Endothelial cell of umbilical vein (primary cell): Measurements from ENCODE around the gene ASB8. TPM values are rescaled to one million over a fixed set of nuclear protein-coding genes. Genes with fewer than 3 reads are reported as not detected.

Source experiments
- BruUV-seq: library from RNA; stranded (reverse); fragments of 400-500 nt; replicated peaks from 2 replicates; lab custom pipeline; 2021; lab: Mats Ljungman, UMichigan
- CTCF ChIA-PET: fragments of 300-600, 350-600 bp; sonication (Branson Sonifier 250); formaldehyde crosslinking; loops from one replicate; lab custom pipeline; 2021; ENCODE audit warnings: antibody characterized with exemption, inconsistent platforms; lab: Charles Lee
- POLR2A ChIA-PET: fragments of 300-600, 350-600 bp; sonication (Branson Sonifier 250); formaldehyde crosslinking; loops from one replicate; lab custom pipeline; 2021; ENCODE audit warnings: antibody characterized with exemption, inconsistent platforms; lab: Charles Lee
- DNase-seq: peaks from one replicate; pipeline ENCODE4 v3.0.0-alpha.2; 2011; ENCODE audit warnings: low read depth, low spot score
- FAIRE-seq: peaks from 2 replicates; lab custom pipeline; 2011; peaks lifted over from hg19 to GRCh38; lab: Jason Lieb, UNC
- H2AFZ ChIP-seq: 2 replicates; pipeline ENCODE4 v1.6.0; 2012; ENCODE audit warnings: low read depth, low read length, control low read depth, inconsistent platforms
- H3K27ac ChIP-seq: 2 replicates; pipeline ENCODE4 v1.5.1; 2011; ENCODE audit warnings: low read depth, mild to moderate bottlenecking, control low read depth, low read length, moderate library complexity; ENCODE audit not compliant: insufficient read depth
- H3K27me3 ChIP-seq, 2 experiments: 2 replicates each; pipeline versions ENCODE4 v1.6.0 to v1.6.1; 2011; ENCODE audit warnings: low read length in 2 of 2, mixed read lengths in 1 of 2; ENCODE audit not compliant: control insufficient read depth in 2 of 2, insufficient read depth in 2 of 2
- H3K36me3 ChIP-seq, 2 experiments: 2 replicates in 1 of 2; 3 replicates in 1 of 2; pipeline ENCODE4 v1.5.1; 2011; ENCODE audit warnings: low read length in 2 of 2, mild to moderate bottlenecking in 1 of 2, moderate library complexity in 1 of 2; ENCODE audit not compliant: control insufficient read depth in 2 of 2, insufficient read depth in 2 of 2; ENCODE audit errors: extremely low read depth in 1 of 2
- H3K4me1 ChIP-seq: 3 replicates; pipeline ENCODE4 v1.5.1; 2011; ENCODE audit warnings: mild to moderate bottlenecking, low read length; ENCODE audit not compliant: control insufficient read depth, insufficient read depth; ENCODE audit errors: extremely low read depth
- H3K4me2 ChIP-seq: 2 replicates; pipeline ENCODE4 v1.6.1; 2011; ENCODE audit warnings: low read length, control low read depth, mixed read lengths; ENCODE audit not compliant: insufficient read depth
- H3K4me3 ChIP-seq, 3 experiments: fragments of 200-600 bp in 1 of 3; sonication (generic), shearing (Covaris generic) in 1 of 3; replicated peaks in 1 of 3; 2 replicates each; pipeline ENCODE4 v1.5.1; 2011 to 2016; ENCODE audit warnings: control low read depth in 3 of 3, low read length in 3 of 3, mild to moderate bottlenecking in 2 of 3, inconsistent platforms in 1 of 3, low read depth in 1 of 3, moderate library complexity in 1 of 3; ENCODE audit not compliant: insufficient read depth in 1 of 3
- H3K79me2 ChIP-seq: 2 replicates; pipeline ENCODE4 v1.6.0; 2012; ENCODE audit warnings: low read length, inconsistent platforms; ENCODE audit not compliant: control insufficient read depth, insufficient read depth
- H3K9ac ChIP-seq: replicated peaks from 2 replicates; pipeline ENCODE3; 2011; ENCODE audit warnings: low read length, control low read depth; ENCODE audit not compliant: insufficient read depth; ENCODE audit errors: extremely low read depth
- H3K9me1 ChIP-seq: replicated peaks from 3 replicates; pipeline ENCODE4 v1.6.0; 2011; ENCODE audit warnings: mild to moderate bottlenecking, low read length; ENCODE audit not compliant: control insufficient read depth, insufficient read depth; ENCODE audit errors: extremely low read depth
- H3K9me3 ChIP-seq: replicated peaks from 2 replicates; pipeline ENCODE4 v1.5.1; 2012; ENCODE audit warnings: low read length, inconsistent platforms; ENCODE audit not compliant: control insufficient read depth, insufficient read depth
- H4K20me1 ChIP-seq: replicated peaks from 2 replicates; pipeline ENCODE3; 2011; ENCODE audit warnings: mild to moderate bottlenecking, low read length; ENCODE audit not compliant: control insufficient read depth, insufficient read depth; ENCODE audit errors: extremely low read depth
- EZH2 ChIP-seq: IDR thresholded peaks from 2 replicates; pipeline ENCODE4 v1.6.1; 2012; ENCODE audit warnings: borderline replicate concordance, low read depth, mild to moderate bottlenecking, moderate library complexity, low read length, inconsistent platforms; ENCODE audit not compliant: severe bottlenecking
- FOS ChIP-seq: IDR thresholded peaks from 2 replicates; pipeline ENCODE4 v1.6.1; 2011; ENCODE audit warnings: mild to moderate bottlenecking, low read length, moderate library complexity, borderline replicate concordance; ENCODE audit not compliant: insufficient read depth
- GATA2 ChIP-seq: IDR thresholded peaks from 2 replicates; pipeline ENCODE4 v1.7.0; 2011; ENCODE audit warnings: low read depth, mild to moderate bottlenecking, moderate library complexity, mixed read lengths, low read length; ENCODE audit not compliant: insufficient read length, insufficient read depth
- JUN ChIP-seq: IDR thresholded peaks from 2 replicates; pipeline ENCODE4 v1.6.1; 2011; ENCODE audit warnings: borderline replicate concordance, low read depth; ENCODE audit not compliant: insufficient read length, insufficient read depth
- MAX ChIP-seq: IDR thresholded peaks from 2 replicates; pipeline ENCODE4 v1.6.1; 2011; ENCODE audit not compliant: insufficient read depth, insufficient read length
- MYC ChIP-seq: IDR thresholded peaks from one replicate; pipeline ENCODE4 v1.6.1; 2011; ENCODE audit warnings: mild to moderate bottlenecking, low read depth, low read length
- POLR2A ChIP-seq: IDR thresholded peaks from 2 replicates; pipeline ENCODE4 v1.6.1; 2012; ENCODE audit warnings: low read depth, mild to moderate bottlenecking, control low read depth, low read length
- POLR2AphosphoS5 ChIP-seq: IDR thresholded peaks from 2 replicates; pipeline ENCODE4 v1.6.1; 2012; ENCODE audit warnings: low read depth, mild to moderate bottlenecking, control low read depth, low read length, moderate library complexity; ENCODE audit not compliant: insufficient read depth
- dilution Hi-C: fragments of 300-500 bp; cut with MboI; formaldehyde crosslinking; loops from one replicate; pipeline ENCODE4 v1.15.0; 2019; ENCODE audit warnings: low sequenced_read_pairs; ENCODE audit not compliant: extremely low pct_ligation_motif_present
- intact Hi-C: fragments of 100-400 bp; cut with micrococcal nuclease; formaldehyde crosslinking; loops from one replicate; pipeline ENCODE4 v1.10.0; 2022
- polyA plus RNA-seq, 4 experiments: library from polyadenylated mRNA; depleted of rRNA in 3 of 4; stranded (reverse) in 3 of 4; unstranded in 1 of 4; fragments of >200 nt; gene quantifications; 2 replicates each; pipeline versions ENCODE4 v1.2.1 to v1.2.3, GENCODE V29; 2011 to 2012; ENCODE audit warnings: missing spikeins in 1 of 4
- total RNA-seq: library from RNA; stranded (reverse); gene quantifications from 2 replicates; pipeline ENCODE4 v1.2.3, GENCODE V29; 2021
- TF ChIP-seq, protein P1 (sequence below), 2 donors: IDR thresholded peaks; 1 replicate in 1 of 2; 2 replicates in 1 of 2; pipeline ENCODE4 v1.5.1; 2011; ENCODE audit warnings: low read length in 2 of 2, mild to moderate bottlenecking in 2 of 2, moderate library complexity in 2 of 2, control low read depth in 1 of 2, inconsistent platforms in 1 of 2, low read depth in 1 of 2; ENCODE audit not compliant: insufficient read depth in 1 of 2; ENCODE audit errors: extremely low read depth in 1 of 2

Gene ASB8
- total and polyA plus RNA-seq, 2 donors (not counting 3 experiments of a cell fraction or from before 2014, with no cell fraction given) = 14.9 to 29.7 TPM

DNA sequence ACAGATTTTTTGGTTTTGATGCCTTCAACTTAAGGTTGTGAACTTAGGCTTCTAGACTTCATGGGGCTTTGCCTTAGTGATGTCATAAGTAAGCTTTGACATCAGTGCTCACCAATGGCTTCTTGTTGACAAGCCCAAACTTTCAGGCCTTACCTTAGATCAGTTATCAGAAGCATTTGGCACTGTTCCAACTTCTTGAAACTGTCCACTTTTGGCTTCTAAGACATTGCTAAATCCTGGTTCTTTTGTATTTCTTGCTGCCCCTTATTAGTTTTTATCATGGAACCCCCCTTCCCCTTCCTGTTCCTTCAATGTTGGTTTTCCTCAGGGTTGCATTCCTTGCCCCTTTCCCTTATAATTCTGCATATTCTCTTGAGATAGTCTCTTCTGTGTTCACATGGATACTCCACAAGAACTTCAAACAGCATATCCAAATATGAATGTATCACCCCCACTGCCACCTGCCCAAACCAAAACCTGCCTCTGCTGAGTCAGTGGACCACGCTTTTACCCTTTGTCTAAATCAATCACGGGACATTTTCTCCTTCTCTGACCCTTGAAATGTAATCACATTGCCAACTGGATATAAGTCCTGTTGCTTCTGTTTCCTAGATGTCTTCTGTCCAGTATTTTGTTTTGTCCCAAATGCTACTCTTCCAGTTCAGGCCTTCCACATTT is 30.2 kb downstream of the ASB8 start:
- Histone ChIP-seq H3K79me2 (peaks cover 4% of the 10 kb centered on the region), H3K4me1 (peaks cover 3% of the 10 kb centered on the region), H3K9ac (no peak overlapping the region), H3K36me3 (peaks cover 13% of the 10 kb centered on the region in 2 experiments), H3K9me1 (no peaks in the 10 kb centered on the region), H3K9me3 (no peaks in the 10 kb centered on the region), H4K20me1 (no peaks in the 10 kb centered on the region), H3K4me3 (no peak overlapping the region), H3K27ac (no peak overlapping the region), H2AFZ (no peak overlapping the region), H3K4me2 (no peak overlapping the region), H3K27me3 (no peaks in the 10 kb centered on the region)
- no peak for DNase-seq
- dilution Hi-C loops (no loop called here), intact Hi-C loops (no loop called here)
- POLR2A ChIA-PET = no interaction called here
- CTCF ChIA-PET = no interaction called here
- no TSS peak for BruUV-seq
- FAIRE-seq = no peak
- TF ChIP-seq POLR2AphosphoS5 (no peak), POLR2A (no peak), MYC (no peak), EZH2 (no peak), MAX (no peak), GATA2 (no peak), JUN (no peak), FOS (no peak)
- TF ChIP-seq, protein P1, sequence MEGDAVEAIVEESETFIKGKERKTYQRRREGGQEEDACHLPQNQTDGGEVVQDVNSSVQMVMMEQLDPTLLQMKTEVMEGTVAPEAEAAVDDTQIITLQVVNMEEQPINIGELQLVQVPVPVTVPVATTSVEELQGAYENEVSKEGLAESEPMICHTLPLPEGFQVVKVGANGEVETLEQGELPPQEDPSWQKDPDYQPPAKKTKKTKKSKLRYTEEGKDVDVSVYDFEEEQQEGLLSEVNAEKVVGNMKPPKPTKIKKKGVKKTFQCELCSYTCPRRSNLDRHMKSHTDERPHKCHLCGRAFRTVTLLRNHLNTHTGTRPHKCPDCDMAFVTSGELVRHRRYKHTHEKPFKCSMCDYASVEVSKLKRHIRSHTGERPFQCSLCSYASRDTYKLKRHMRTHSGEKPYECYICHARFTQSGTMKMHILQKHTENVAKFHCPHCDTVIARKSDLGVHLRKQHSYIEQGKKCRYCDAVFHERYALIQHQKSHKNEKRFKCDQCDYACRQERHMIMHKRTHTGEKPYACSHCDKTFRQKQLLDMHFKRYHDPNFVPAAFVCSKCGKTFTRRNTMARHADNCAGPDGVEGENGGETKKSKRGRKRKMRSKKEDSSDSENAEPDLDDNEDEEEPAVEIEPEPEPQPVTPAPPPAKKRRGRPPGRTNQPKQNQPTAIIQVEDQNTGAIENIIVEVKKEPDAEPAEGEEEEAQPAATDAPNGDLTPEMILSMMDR (IDR thresholded peaks at IDR 0.05; ENCODE audit: extremely low read depth in 1 of 2, insufficient read depth in 1 of 2, low read depth in 1 of 2, low read length in 2 of 2) = no peak
